ENCODE data around the gene HOXA4. TPM values are rescaled to one million over a fixed set of nuclear protein-coding genes. Genes with fewer than 3 reads are reported as not detected.

The HOXA4 gene
- total and polyA plus RNA-seq, 7 donors: 1.8 to 4.8 (median 2.9) TPM; not detected in 1

DNA sequence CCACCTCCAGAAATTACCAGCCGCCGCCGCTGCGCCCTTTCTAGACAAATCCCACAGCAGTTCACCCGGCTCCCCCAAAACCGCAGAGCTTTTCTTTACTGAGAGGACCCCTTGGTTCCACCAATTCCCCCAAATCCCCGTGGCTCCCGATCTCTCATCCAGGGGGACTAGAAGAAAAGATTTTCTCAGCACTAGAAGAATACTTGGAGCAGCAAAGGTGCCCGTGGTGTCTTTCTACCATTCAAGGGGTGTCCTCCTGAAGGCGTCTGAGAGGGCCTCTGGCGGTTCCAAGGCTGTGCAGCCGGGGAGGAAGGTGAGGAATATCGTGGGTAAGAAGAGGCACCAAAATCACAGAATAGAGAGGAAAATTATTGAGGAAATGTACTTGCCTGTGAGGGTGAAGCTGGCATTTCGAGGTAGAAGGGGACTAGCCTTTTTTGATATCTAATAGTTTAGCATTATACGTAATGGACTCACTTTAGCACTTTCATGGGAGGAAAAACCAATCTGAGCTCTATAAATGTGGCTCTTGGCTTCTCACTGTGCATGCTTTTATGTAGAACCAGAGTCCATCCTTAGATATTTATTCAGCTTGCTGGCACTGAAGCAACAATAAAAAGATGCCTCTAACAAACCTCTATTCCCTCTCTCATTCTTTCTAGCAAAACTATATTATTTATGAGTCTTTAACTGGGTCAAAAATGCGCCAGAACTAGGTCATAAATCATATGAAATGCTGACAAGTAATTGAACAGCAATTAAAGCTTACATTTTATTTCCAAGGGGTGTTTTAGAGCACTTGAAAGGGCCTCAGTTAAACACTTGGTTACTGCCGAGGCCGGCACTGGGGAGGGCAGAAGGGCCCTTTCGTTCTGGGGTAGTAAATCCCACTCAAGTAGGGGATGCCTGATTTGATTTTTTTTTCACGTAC lies 14.3 kb downstream of the HOXA4 start:
- TF ChIP-seq POLR2A (IDR thresholded peaks at IDR 0.05) (no peak), POLR2AphosphoS5 (IDR thresholded peaks at IDR 0.05) (peak in 2 of 4 donors; percentile 13 to 20), EP300 (IDR thresholded peaks at IDR 0.05) (no peak)
- Histone ChIP-seq H3K9me3 (no peaks in the 10 kb centered on the region), H3K27ac (peak overlapping the region; percentile 93 to 99 (median 94)), H3K4me1 (peaks cover 0 to 88% (median 73%) of the 10 kb centered on the region in 4 donors), H3K36me3 (no peaks in the 10 kb centered on the region), H3K27me3 (no peaks in the 10 kb centered on the region), H3K4me3 (peak overlapping the region; percentile 41 to 60 (median 48))
- WGBS, 2 donors: 9 to 57% methylated on average over 20 of the region's 20 CpGs
- no peak for DNase-seq
- intact Hi-C loops (cut with DNase I): no loop called here

DNA sequence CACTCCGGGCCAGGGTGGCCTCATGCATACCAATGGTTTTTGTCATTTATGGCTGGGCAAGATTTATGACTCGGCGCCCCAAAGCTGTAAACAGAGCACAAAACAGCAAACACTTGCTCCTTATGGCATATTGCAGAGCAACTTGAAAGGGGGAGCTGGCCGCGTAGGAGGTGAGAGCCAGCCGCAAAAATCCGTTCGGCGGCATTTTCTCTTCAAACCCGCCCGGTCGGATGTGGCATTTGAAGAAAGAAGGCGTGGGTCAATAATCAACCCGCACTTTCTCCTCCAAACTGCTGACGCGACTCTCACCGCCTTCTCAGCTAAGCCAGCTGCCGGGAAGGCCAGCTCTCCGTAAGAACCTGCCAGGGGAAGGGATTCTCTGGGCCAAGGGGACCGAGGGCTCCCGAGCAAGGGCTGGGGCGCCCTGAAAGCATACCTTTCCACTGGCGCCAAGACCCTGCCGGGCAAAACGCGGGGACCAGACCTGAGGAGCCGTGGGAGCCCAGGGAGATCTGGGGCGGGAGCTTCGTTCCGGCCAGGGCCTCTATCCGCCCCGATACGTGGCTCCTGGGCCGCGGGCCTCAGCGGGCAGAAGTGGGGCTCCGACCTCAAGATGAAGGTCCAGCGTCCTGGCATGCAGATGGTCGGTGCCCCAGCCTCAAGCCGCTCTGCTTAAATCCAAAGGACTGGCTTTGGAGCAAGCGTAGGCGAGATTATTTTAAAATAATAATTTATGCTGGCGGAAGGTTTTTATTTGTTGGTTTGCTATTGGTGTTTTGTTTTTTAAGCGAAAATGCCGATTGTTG lies 15.1 kb downstream of the HOXA4 start:
- Histone ChIP-seq H3K27ac (peak overlapping the region; percentile 93 to 99 (median 94)), H3K27me3 (no peaks in the 10 kb centered on the region), H3K4me1 (peaks cover 0 to 91% (median 78%) of the 10 kb centered on the region in 4 donors), H3K4me3 (peak overlapping the region; percentile 41 to 60 (median 48)), H3K9me3 (no peaks in the 10 kb centered on the region), H3K36me3 (no peaks in the 10 kb centered on the region)
- DNase-seq: peak; percentile 75
- intact Hi-C loops (cut with DNase I): no loop called here
- TF ChIP-seq POLR2AphosphoS5 (IDR thresholded peaks at IDR 0.05) (peak; percentile 32 to 78 (median 76)), POLR2A (IDR thresholded peaks at IDR 0.05) (no peak), EP300 (IDR thresholded peaks at IDR 0.05) (peak in 1 of 4 donors; percentile 15)
- TF ChIP-seq, protein P1, sequence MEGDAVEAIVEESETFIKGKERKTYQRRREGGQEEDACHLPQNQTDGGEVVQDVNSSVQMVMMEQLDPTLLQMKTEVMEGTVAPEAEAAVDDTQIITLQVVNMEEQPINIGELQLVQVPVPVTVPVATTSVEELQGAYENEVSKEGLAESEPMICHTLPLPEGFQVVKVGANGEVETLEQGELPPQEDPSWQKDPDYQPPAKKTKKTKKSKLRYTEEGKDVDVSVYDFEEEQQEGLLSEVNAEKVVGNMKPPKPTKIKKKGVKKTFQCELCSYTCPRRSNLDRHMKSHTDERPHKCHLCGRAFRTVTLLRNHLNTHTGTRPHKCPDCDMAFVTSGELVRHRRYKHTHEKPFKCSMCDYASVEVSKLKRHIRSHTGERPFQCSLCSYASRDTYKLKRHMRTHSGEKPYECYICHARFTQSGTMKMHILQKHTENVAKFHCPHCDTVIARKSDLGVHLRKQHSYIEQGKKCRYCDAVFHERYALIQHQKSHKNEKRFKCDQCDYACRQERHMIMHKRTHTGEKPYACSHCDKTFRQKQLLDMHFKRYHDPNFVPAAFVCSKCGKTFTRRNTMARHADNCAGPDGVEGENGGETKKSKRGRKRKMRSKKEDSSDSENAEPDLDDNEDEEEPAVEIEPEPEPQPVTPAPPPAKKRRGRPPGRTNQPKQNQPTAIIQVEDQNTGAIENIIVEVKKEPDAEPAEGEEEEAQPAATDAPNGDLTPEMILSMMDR (IDR thresholded peaks at IDR 0.05): no peak
- 10 to 59% methylated on average over 45 of the region's 45 CpGs for WGBS, 2 donors

DNA sequence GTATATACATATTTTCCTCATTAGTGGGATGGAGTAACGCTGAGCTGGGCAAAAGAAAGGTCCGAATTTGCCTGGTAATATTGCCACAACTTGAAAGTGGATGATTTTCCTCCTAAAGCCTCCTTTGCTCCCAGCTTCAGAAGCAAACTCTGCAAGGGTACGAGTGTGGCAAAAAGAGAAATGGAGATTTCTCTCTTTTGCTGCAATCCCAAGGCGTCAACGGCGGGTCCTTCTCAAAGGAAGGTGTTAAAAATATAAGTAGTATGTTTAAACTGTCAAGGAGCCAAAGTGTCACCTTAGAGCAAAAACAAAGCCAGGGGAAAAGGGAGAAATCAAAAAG lies 15.7 kb downstream of the HOXA4 start:
- no peaks in the 10 kb centered on the region for H3K27me3 ChIP-seq
- H3K27ac ChIP-seq: peak overlapping the region; percentile 93 to 99 (median 94)
- H3K9me3 ChIP-seq: no peaks in the 10 kb centered on the region
- TF ChIP-seq POLR2AphosphoS5 (IDR thresholded peaks at IDR 0.05): no peak
- no peak for TF ChIP-seq POLR2A (IDR thresholded peaks at IDR 0.05)
- no peak for TF ChIP-seq EP300 (IDR thresholded peaks at IDR 0.05)
- TF ChIP-seq, protein P1 (IDR thresholded peaks at IDR 0.05): no peak
- 11 to 45% methylated on average over 6 of the region's 6 CpGs for WGBS, 2 donors
- intact Hi-C loops (cut with DNase I): no loop called here
- peaks cover 0 to 91% (median 80%) of the 10 kb centered on the region in 4 donors for H3K4me1 ChIP-seq
- no peaks in the 10 kb centered on the region for H3K36me3 ChIP-seq
- H3K4me3 ChIP-seq: peak overlapping the region; percentile 41 to 60 (median 48)
- no peak for DNase-seq

DNA sequence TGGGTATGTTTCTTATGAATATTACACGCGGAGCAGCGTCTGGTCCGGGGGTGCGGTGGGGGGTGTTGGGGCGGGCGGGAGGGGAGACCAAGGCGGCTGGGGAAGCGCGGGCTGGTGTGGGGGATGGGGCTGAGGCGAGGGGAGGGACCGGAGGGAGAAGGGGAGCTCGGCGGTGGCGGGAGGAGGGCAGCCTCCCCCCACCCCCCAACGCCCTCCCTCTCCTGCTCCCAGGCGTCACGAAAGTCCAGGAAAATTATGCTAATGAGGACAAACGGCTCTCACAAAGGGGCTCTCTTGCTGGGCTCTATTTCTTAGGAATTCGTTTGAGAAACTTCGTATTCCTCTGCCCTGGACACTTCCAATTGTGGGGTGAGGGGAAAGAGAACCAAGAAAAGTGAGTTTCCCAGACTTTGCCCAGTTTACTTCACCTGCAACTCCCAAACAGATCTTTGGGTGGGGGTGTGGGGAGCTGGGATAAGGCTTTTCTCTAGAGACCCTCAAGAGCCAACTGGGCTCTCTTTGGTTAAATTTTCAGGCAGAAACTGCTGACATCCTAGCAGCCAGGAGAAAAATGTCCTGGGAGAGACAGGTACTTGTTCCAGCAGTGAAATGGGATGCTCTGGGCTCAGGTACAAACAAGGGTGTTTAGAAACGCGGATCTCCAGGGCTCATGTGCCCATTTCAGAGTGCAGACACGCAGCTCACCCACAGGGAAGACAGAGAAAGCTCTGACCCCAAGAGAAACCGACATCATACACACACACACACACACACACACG lies 16.4 kb downstream of the HOXA4 start:
- DNase-seq: peak; percentile 89
- H3K9me3 ChIP-seq: no peaks in the 10 kb centered on the region
- peak overlapping the region; percentile 55 to 70 (median 66) for H3K4me3 ChIP-seq
- H3K27me3 ChIP-seq: no peaks in the 10 kb centered on the region
- H3K27ac ChIP-seq: peak overlapping the region; percentile 93 to 99 (median 94)
- 11 to 48% methylated on average over 26 of the region's 26 CpGs for WGBS, 2 donors
- H3K4me1 ChIP-seq: peaks cover 0 to 91% (median 84%) of the 10 kb centered on the region in 4 donors
- no peaks in the 10 kb centered on the region for H3K36me3 ChIP-seq
- intact Hi-C loops (cut with DNase I): no loop called here
- TF ChIP-seq, protein P1 (IDR thresholded peaks at IDR 0.05): no peak
- TF ChIP-seq POLR2AphosphoS5 (IDR thresholded peaks at IDR 0.05): peak in 2 of 4 donors; percentile 27 to 54
- TF ChIP-seq POLR2A (IDR thresholded peaks at IDR 0.05): no peak
